ENCODE data around the gene VPS37D.

- no peak for TF ChIP-seq CTCF (IDR thresholded peaks at IDR 0.05)
- TF ChIP-seq POLR2A (IDR thresholded peaks at IDR 0.05) = no peak
Measured at GRCh38 chr7:73671322-73671661, 3.7 kb downstream of the VPS37D start.

All from stomach (tissue), 4 donors.